Measurements from ENCODE around the gene FRMD6.
"Not testable (repeated sequence)": the region's sequence is repeated elsewhere in the genome, so short reads cannot be mapped to it uniquely, and the experiment has no call there.

DNA sequence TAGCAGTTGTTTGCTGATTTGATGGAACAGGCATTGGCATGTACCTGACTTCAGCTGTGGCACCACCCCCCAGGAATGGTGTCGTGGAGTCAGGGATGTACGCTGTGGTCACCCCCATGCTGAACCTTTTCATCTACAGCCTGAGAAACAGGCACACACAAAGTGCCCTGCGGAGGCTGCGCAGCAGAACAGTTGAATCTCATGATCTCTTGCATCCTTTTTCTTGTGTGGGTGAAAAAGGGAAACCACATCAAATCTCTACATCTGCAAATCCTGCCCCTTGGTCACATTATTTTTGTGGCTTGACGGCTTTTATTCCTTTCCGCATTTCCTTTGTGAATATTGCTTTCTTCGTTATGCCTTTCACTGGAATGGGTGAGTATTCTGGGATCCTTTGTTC, 106.0 kb downstream of the FRMD6 start:
- TF ChIP-seq YY1 (IDR thresholded peaks at IDR 0.05; ENCODE audit: insufficient read depth, insufficient read length); ZNF274 (IDR thresholded peaks at IDR 0.05; ENCODE audit: low read depth, low read length); SUZ12 (IDR thresholded peaks at IDR 0.05; ENCODE audit: extremely low read depth, insufficient read depth, insufficient read length): not testable (repeated sequence)
